NCI-H187 (cell line): ENCODE measurements around the gene HIRA.
"Not testable (repeated sequence)": the region's sequence is repeated elsewhere in the genome, so short reads cannot be mapped to it uniquely, and the experiment has no call there.

Experiments
- DNase-seq, 2 experiments: peaks; one replicate each; lab custom pipeline; 2025; lab: John Stamatoyannopoulos, UW

HIRA gene

DNA sequence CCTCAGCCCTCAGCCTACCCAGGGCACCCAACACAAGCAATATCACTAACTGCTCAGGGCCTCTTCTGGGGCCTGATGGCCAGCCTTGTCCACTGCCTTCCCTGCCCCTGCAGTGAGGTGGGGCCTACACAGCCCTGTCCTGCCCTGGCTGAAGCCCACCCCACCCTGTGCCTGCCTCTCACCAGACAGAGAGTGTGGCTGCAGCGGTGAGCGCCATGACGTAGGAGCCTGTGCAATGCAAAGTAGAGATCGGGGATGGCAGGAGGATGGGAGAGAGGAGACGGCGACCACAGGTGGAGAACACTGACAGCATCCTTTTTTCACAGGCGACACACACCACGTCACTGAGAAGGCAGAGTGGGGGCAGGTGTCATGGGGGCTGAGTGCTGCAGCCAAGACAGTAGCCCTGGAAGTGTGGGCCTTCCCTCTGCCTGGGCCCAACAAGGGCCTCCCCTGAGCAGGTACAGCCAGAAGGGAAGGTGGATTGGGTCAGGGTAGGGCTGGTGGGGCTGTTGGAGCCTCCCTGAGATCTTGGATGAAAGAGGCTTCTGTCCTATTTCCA is 74.7 kb downstream of the HIRA start:
- no peak for DNase-seq

DNA sequence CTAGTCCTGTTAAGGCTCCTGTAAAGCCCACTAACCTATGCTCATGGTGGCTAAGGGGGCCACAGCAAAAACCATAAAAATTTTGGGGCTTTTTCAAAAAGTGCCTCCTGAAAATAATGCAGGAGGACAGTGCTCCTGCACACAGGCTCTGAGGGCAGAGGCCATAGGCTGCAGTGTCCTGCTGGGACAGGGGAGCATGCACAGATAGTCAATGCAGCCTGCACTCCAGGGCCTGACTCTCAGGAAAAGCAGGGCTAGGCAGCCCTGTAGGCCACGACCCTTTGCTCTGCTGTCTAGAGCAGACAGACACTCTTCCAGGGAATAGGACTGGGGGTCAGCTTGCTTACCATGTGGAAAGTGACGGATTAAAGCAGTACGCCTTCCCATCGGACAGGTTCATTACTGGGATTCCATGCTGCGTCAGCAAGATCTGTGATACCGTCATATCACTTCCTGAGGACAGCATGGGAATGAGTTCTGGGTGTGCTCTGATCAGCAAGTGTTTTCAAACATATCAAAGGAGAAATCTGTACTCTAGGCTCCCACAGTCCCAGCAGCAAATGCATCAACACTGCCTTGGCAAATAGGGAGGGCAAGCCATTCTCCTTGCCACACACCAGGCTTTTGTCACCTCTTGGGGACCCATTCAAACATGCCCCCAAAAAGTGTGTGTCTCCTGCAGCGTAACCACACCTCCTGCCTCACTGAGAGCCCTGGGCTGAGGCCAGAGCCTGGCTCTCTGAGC is 75.9 kb downstream of the HIRA start:
- DNase-seq = no peak

- no peak for DNase-seq
Observed at GRCh38 chr22:19354201-19354600, 77.3 kb downstream of the HIRA start.

- no peak for DNase-seq
Observed at GRCh38 chr22:19353363-19354131, 78.0 kb downstream of the HIRA start.

- no peak for DNase-seq
Observed at GRCh38 chr22:19352766-19353165, 78.8 kb downstream of the HIRA start.

DNA sequence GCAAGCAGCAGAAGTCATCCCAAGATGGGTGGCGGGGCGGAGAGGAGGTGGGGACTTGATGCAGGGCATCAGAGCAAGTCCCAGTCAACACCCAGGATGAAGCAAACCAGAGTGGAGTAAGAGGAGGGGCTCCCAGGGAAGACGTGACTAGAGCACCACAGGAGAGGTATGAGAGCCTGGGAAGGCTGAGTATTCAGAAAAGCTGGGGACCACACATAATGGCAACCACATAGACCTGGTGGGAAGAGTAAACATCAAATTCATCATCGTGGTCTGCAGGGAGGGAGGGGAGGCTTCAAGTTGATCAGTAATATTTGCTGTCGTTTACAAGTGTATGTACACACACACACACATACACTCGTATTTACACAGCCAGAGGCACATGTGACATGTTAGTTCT is 79.3 kb downstream of the HIRA start:
- no peak for DNase-seq

GRCh38 chr22:19351604-19352003 is 79.9 kb downstream of the HIRA start:
- DNase-seq = no peak

GRCh38 chr22:19350947-19351346 is 80.6 kb downstream of the HIRA start:
- no peak for DNase-seq

GRCh38 chr22:19350476-19350859 is 81.1 kb downstream of the HIRA start:
- DNase-seq = no peak

GRCh38 chr22:19349778-19350475 is 81.6 kb downstream of the HIRA start:
- no peak for DNase-seq

DNA sequence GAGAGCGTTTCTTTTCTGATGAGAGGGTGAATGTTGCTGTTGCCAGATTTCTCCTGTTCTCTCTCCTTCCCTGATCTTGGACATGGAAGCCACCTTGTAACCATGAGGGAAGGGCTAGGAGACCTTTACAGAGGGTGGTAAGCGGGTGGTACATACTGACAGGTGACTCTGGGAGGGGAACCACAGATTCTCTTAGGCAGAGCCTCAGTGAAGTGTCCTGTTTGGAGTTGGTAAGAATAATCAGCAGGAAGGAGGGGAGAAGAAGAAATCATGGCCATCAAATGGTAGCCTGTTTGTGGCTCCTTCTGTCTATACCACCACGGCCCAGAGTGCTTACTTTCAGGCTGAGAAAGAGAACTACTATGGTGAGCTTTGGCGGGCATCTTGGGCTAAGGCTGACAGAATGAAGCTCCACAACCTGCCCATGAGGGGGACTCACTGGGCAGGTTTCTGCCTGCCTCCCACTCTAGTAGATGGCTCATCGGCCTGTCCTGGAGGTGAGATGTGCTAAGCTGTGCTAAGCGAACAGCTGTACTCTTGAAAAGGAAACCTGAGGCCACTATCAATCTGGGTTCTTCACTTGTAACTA is 84.8 kb downstream of the HIRA start:
- no peak for DNase-seq

DNA sequence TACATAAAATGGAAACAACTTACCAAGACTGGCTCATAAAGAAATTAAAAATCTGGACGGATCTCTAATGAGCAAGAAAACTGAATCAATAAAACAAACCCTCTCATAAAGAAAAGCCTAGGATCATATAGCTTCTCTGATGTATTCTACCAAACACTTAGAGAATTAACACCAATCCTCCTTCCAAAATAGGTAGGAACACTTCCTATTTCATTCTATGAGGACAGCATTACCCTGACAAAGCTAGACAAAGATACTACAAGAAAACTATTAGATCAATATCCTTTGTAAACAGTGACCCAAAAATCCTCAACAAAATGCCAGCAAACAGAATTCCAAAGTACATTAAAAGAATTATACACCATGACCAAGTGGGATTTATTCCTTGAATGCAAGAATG is 87.1 kb downstream of the HIRA start:
- DNase-seq = no peak

DNA sequence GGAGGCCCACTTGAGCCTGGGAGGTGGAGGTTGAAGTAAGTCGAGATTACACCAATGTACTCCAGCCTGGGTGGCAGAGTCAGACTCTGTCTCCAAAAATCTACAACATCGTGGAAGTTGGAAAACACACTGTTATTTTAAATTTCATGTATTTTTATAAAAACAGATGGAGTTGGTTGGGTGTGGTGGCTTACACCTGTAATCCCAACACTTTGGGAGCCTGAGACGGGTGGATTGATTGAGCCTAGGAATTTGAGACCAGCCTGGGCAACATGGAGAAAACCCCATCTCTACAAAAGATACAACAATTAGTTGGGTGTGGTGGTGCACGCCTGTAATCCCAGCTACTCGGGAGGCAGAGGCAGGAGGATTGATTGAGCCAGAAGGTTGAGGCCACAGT is 88.1 kb downstream of the HIRA start:
- no peak for DNase-seq

DNA sequence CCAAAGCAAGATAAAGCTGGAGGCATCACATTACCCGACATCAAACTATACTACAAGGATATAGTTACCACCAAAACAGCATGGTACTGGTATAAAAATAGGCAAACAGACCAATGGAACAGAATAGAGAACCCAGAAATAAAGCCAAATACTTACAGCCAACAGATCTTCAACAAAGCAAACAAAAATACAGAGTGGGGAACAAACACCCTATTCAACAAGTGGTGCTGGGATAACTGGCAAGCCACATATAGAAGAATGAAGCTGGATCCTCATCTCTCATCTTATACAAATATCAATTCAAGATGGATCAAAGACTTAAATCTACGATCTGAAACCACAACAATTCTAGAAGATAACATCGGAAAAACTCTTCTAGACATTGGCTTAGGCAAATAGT is 90.0 kb downstream of the HIRA start:
- no peak for DNase-seq

GRCh38 chr22:19337137-19337536 is 94.4 kb downstream of the HIRA start:
- DNase-seq = no peak

DNA sequence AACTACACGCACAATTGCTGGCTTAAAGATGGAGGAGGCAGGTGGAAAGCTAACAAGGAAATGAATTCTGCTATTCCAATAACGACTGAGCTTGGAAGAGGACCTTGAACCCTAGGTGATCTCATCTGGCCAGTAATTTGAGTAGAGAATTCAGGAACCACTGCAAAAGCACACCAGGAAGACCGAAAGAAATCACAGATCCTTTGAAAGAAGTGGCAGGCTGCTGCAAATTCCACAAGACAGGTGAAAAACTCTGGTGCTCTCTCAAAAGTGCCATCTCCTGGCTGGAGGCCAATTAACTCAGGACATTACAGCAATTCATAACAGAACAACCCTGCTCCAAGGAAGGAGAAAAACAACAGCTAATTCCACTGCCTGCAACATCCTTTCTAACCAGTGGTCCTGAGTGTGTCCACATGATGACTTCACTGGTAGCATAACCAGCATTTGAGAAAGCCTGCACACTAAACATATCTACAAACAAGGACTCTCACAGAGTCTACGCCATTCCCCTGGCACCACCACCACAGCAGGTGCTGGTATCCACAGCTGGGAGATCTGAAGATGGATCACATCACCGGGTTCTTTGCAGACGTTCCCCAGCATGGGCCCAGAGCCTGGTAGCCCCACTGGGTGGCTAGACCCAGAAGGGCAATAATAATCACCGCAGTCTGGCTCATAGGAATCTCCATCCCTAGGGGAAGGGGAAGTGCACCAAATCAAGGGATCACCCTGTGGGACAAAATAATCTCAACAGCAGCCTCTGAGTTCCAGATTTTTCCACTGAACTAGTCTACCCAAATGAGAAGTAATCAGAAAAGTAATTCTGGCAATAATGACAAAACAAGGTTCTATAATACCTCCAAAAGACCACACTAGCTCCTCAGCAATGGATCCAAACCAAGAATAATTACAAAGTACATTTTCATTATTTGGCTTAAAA is 95.1 kb downstream of the HIRA start:
- no peak for DNase-seq

DNA sequence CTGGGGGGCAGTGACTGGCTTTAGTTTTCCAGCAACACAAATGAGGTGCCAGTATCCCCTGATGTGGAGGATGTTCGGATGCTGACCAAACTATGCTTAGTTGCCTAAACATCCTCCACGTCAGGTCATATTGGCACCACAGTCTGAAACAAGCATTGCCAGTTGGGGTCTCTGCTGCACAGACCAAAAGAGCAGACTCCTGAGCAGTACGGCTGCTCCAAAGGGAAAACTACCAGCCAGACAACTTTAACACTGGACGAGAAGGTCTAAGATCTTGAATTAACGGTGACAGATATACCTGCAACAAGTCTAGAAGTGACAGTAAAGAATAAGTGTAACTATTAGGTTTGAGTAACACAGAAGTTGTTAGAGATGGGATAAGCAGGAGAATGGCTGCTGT is 99.6 kb downstream of the HIRA start:
- DNase-seq = no peak

GRCh38 chr22:19331474-19331873 is 100.1 kb downstream of the HIRA start:
- no peak for DNase-seq

DNA sequence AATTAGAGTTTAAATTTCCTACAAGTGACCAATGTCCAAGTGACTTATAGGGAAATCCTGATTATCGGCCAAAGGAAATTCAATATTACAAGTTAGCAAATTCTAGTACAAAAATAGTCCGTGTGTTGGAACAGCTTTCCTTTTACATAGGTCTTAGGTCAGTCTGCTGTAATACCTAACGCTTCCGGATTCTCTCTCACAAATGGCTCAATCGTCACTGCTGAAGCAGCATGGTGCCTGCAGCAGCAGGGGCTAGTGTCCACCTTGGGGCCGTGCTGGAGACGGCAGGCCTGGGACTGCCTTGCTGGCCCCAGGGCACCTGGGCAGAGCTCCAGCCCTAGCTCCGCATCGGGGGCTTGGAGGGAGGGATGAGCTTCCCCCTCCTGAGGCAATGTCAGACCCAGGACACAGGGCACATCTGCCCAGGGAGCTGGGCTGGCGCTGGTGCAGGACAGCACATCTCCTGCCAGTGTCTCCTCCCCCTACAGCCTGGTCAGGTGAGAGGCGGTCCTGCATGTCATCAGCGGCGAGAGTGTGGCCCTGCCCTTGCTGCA is 100.6 kb downstream of the HIRA start:
- DNase-seq = no peak

- not testable (repeated sequence) for DNase-seq
Observed at GRCh38 chr22:19330205-19330604, 101.3 kb downstream of the HIRA start.

DNA sequence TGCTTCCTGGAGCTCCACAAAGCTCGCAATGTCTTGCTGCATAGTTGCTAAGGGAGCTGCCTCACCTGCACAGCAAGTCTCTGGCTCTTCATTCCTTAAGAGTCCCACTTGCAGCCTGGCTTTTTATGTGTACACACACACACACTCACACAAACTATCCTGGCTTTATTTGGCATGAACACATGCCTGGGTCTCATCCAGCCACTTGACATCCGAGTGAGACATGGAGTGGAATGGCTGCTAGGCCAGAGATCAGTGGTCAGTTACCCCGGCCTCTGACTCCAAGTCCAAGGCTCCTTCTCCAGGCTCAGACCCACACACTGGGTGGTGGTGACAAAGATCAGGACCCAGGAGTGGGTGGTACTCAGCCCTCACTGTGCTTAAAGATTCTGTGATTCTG is 102.1 kb downstream of the HIRA start:
- DNase-seq = no peak
